K562 (cell line): ENCODE measurements around the gene NOLC1. TPM values are rescaled to one million over a fixed set of nuclear protein-coding genes. Genes with fewer than 3 reads are reported as not detected.

Experiments
- DMBX1 ChIP-seq: fragments of 250-450 bp; sonication (Bioruptor Pico); IDR thresholded peaks from 2 replicates; pipeline ENCODE4 v1.8.0; 2022; ENCODE audit warnings: inconsistent platforms, mild to moderate bottlenecking, moderate library complexity, borderline replicate concordance
- FOSL1 ChIP-seq: fragments of 200-800 bp; sonication (Bioruptor generic); conservative IDR thresholded peaks from 2 replicates; pipeline ENCODE4 v1.6.1; 2016; ENCODE audit warnings: missing genetic modification characterization, missing compliant biosample characterization
- FOXA3 ChIP-seq, 2 experiments: fragments of 450-650 bp in 1 of 2; sonication (generic) in 1 of 2; formaldehyde crosslinking; IDR thresholded peaks in 1 of 2; conservative IDR thresholded peaks in 1 of 2; 2 replicates each; pipeline versions ENCODE4 v1.4.0 to v1.8.0; 2020 to 2022; ENCODE audit warnings: mild to moderate bottlenecking in 2 of 2, missing genetic modification reagents in 1 of 2
- GTF2A2 ChIP-seq: IDR thresholded peaks from 2 replicates; pipeline ENCODE4 v1.6.1; 2016; ENCODE audit warnings: mild to moderate bottlenecking, missing genetic modification characterization, missing compliant biosample characterization
- MIER1 ChIP-seq: fragments of 450-650 bp; IDR thresholded peaks from 2 replicates; pipeline ENCODE4 v1.6.1; 2016; ENCODE audit warnings: antibody characterized with exemption, mild to moderate bottlenecking, low read depth
- RAD51 ChIP-seq: fragments of 450-650 bp; IDR thresholded peaks from 2 replicates; pipeline ENCODE4 v1.7.1; 2016; ENCODE audit warnings: low read depth, mild to moderate bottlenecking, borderline replicate concordance
- RBBP5 ChIP-seq: fragments of 200-600 bp; sonication (generic); IDR thresholded peaks from 2 replicates; pipeline ENCODE4 v1.6.1; 2012; ENCODE audit warnings: borderline replicate concordance, mild to moderate bottlenecking, low read length, control low read depth, inconsistent platforms; ENCODE audit not compliant: insufficient read depth, poor library complexity, severe bottlenecking
- RFX7 ChIP-seq: fragments of 250-450 bp; sonication (Bioruptor Pico); IDR thresholded peaks from 2 replicates; pipeline ENCODE4 v1.5.1; 2021; ENCODE audit warnings: mild to moderate bottlenecking
- SRSF3 ChIP-seq: fragments of 200-400 bp; formaldehyde crosslinking; IDR thresholded peaks from 2 replicates; pipeline ENCODE4 v1.6.1; 2016; ENCODE audit warnings: mild to moderate bottlenecking, low read length, moderate library complexity; ENCODE audit not compliant: insufficient read depth
- TEAD2 ChIP-seq: fragments of 450-650 bp; IDR thresholded peaks from 2 replicates; pipeline ENCODE4 v1.6.1; 2016; ENCODE audit warnings: missing genetic modification characterization, control low read depth, missing compliant biosample characterization
- TRIM24 ChIP-seq, 2 experiments: fragments of 450-650 bp; IDR thresholded peaks; 2 replicates each; pipeline ENCODE4 v1.6.1; 2016
- YY1 ChIP-seq, 3 experiments: IDR thresholded peaks; 2 replicates each; pipeline ENCODE4 v1.6.1; 2011; ENCODE audit warnings: low read length in 2 of 3, mild to moderate bottlenecking in 2 of 3, moderate library complexity in 2 of 3, borderline replicate concordance in 1 of 3, control low read depth in 1 of 3, low read depth in 1 of 3; ENCODE audit not compliant: insufficient read depth in 3 of 3, insufficient replicate concordance in 2 of 3, control insufficient read depth in 1 of 3, insufficient read length in 1 of 3; ENCODE audit errors: extremely low read depth in 1 of 3
- ZNF212 ChIP-seq: fragments of 450-650 bp; formaldehyde crosslinking; IDR thresholded peaks from 2 replicates; pipeline ENCODE4 v1.4.0; 2020; ENCODE audit warnings: mild to moderate bottlenecking
- ZNF644 ChIP-seq: fragments of 200-800 bp; sonication (Bioruptor generic); IDR thresholded peaks from 2 replicates; pipeline ENCODE4 v1.6.1; 2016; ENCODE audit warnings: low read depth, missing genetic modification characterization, missing compliant biosample characterization
- ZNF668 ChIP-seq: fragments of 250-450 bp; sonication (Bioruptor Pico); IDR thresholded peaks from 2 replicates; pipeline ENCODE4 v1.8.0; 2022; ENCODE audit warnings: mild to moderate bottlenecking, inconsistent platforms
- polyA plus RNA-seq, 8 experiments: library from polyadenylated mRNA; depleted of rRNA in 4 of 8; stranded (reverse) in 5 of 8; unstranded in 3 of 8; fragments of >200 nt; fragmentation: Nextera tagmentation in 2 of 8; fragmentation: Illumina TruSeq in 1 of 8; extraction: Ambion mirVana in 2 of 8; extraction: Trizol in 1 of 8; gene quantifications; 2 replicates each; pipeline versions ENCODE4 v1.2.1 to v1.2.3, GENCODE V29; 2011 to 2014; ENCODE audit warnings: inconsistent platforms in 1 of 8, missing spikeins in 1 of 8
- total RNA-seq, 7 experiments: library from RNA; depleted of rRNA in 6 of 7; stranded (reverse); fragments of >200 nt in 6 of 7; fragmentation: Illumina TruSeq in 2 of 7; extraction: Trizol in 2 of 7; gene quantifications; 2 replicates each; pipeline versions ENCODE4 v1.2.1 to v1.2.3, GENCODE V29; 2011 to 2021; ENCODE audit warnings: low replicate concordance in 1 of 7
- TF ChIP-seq, protein P1 (sequence below): IDR thresholded peaks from 3 replicates; pipeline ENCODE4 v1.6.1; 2011; ENCODE audit warnings: borderline replicate concordance, mild to moderate bottlenecking; ENCODE audit not compliant: insufficient read length, insufficient read depth
- TF ChIP-seq, protein P2 (sequence below), 2 experiments: fragments of 200-800 bp in 1 of 2; sonication (Bioruptor generic) in 1 of 2; sonication (generic) in 1 of 2; formaldehyde crosslinking in 1 of 2; IDR thresholded peaks in 1 of 2; conservative IDR thresholded peaks in 1 of 2; 2 replicates each; pipeline versions ENCODE4 v1.5.0 to v1.6.1; 2016 to 2020; ENCODE audit warnings: missing compliant biosample characterization in 1 of 2, missing genetic modification characterization in 1 of 2, missing genetic modification reagents in 1 of 2
- TF ChIP-seq, protein P3 (sequence below): fragments of 250-450 bp; sonication (Bioruptor Pico); IDR thresholded peaks from 2 replicates; pipeline ENCODE4 v1.5.0; 2020; ENCODE audit warnings: mild to moderate bottlenecking, borderline replicate concordance
- TF ChIP-seq, protein P4 (sequence below): fragments of 250-450 bp; sonication (Bioruptor Pico); IDR thresholded peaks from 2 replicates; pipeline ENCODE4 v1.8.0; 2021; ENCODE audit warnings: moderate library complexity, mild to moderate bottlenecking, inconsistent platforms
- TF ChIP-seq, protein P5 (sequence below): fragments of 250-450 bp; sonication (Bioruptor Pico); IDR thresholded peaks from 2 replicates; pipeline ENCODE4 v1.4.0; 2020

NOLC1 gene
- total and polyA plus RNA-seq, 9 of the 15 experiments (the other 6 are each of a cell fraction or from before 2014, with no cell fraction given), result 102 to 310 (median 165) TPM

DNA sequence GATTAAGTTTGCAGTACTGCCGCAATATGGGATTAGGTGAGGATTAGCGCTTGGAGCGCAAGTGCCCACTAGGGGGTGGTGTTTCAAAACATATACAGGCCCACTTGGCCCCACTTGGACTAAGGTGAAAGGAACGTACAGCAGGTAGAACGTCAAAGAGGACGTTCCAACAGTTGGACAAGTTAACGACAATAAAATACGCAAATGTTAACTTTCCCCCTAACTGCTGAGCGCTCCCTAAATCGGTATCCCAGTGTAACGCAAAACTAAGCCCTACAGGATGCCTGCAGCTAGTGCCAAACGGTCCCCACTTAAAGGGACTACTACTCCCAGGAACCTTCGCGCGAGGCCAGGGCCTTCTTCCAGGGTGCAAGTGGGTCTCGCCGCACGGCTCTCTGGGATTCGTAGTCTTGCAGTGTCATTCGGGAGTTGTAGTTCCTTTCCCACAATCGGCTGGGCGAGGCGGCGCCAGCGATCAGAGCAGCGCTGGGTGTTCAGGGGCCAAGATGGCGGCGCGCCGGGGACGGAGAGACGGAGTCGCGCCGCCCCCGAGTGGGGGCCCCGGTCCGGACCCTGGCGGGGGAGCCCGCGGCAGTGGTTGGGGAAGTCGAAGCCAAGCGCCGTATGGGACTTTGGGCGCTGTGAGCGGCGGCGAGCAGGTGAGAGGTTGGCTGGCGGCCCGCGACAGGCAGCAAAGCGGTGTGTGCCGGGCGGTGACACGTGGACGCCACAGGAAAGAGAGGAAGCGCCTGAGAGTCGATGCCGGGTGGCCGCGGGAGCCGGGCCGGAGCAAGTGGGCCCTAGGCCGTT, 19.4 kb upstream of the NOLC1 start, which contains the start of gene PPRC1 (continued):
- no peak for TF ChIP-seq ZNF212 (CRISPR knock-in tag)
- no peak for TF ChIP-seq GTF2A2
- TF ChIP-seq, protein P1, sequence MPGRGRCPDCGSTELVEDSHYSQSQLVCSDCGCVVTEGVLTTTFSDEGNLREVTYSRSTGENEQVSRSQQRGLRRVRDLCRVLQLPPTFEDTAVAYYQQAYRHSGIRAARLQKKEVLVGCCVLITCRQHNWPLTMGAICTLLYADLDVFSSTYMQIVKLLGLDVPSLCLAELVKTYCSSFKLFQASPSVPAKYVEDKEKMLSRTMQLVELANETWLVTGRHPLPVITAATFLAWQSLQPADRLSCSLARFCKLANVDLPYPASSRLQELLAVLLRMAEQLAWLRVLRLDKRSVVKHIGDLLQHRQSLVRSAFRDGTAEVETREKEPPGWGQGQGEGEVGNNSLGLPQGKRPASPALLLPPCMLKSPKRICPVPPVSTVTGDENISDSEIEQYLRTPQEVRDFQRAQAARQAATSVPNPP, result no peak
- TF ChIP-seq, protein P2, sequence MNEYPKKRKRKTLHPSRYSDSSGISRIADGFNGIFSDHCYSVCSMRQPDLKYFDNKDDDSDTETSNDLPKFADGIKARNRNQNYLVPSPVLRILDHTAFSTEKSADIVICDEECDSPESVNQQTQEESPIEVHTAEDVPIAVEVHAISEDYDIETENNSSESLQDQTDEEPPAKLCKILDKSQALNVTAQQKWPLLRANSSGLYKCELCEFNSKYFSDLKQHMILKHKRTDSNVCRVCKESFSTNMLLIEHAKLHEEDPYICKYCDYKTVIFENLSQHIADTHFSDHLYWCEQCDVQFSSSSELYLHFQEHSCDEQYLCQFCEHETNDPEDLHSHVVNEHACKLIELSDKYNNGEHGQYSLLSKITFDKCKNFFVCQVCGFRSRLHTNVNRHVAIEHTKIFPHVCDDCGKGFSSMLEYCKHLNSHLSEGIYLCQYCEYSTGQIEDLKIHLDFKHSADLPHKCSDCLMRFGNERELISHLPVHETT (CRISPR knock-in tag; conservative IDR thresholded peaks at IDR 0.05 in 1 of 2, IDR thresholded peaks at IDR 0.05 in 1 of 2), result peak in 1 of 2 experiments; percentile 67; a peak in 1 of 4 replicates
- TF ChIP-seq, protein P3, sequence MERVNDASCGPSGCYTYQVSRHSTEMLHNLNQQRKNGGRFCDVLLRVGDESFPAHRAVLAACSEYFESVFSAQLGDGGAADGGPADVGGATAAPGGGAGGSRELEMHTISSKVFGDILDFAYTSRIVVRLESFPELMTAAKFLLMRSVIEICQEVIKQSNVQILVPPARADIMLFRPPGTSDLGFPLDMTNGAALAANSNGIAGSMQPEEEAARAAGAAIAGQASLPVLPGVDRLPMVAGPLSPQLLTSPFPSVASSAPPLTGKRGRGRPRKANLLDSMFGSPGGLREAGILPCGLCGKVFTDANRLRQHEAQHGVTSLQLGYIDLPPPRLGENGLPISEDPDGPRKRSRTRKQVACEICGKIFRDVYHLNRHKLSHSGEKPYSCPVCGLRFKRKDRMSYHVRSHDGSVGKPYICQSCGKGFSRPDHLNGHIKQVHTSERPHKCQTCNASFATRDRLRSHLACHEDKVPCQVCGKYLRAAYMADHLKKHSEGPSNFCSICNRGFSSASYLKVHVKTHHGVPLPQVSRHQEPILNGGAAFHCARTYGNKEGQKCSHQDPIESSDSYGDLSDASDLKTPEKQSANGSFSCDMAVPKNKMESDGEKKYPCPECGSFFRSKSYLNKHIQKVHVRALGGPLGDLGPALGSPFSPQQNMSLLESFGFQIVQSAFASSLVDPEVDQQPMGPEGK, result no peak
- TF ChIP-seq, protein P4, sequence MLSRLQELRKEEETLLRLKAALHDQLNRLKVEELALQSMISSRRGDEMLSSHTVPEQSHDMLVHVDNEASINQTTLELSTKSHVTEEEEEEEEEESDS (CRISPR knock-in tag), result no peak
- TF ChIP-seq TEAD2, result no peak
- TF ChIP-seq YY1 (IDR thresholded peaks at IDR 0.05; ENCODE audit: borderline replicate concordance in 1 of 3, control insufficient read depth in 1 of 3, extremely low read depth in 1 of 3, insufficient read depth in 3 of 3, insufficient read length in 1 of 3, insufficient replicate concordance in 2 of 3, low read depth in 1 of 3, low read length in 2 of 3), result peak; percentile 86 to 98 (median 95)
- TF ChIP-seq RFX7 (CRISPR knock-in tag), result no peak
- TF ChIP-seq, protein P5, sequence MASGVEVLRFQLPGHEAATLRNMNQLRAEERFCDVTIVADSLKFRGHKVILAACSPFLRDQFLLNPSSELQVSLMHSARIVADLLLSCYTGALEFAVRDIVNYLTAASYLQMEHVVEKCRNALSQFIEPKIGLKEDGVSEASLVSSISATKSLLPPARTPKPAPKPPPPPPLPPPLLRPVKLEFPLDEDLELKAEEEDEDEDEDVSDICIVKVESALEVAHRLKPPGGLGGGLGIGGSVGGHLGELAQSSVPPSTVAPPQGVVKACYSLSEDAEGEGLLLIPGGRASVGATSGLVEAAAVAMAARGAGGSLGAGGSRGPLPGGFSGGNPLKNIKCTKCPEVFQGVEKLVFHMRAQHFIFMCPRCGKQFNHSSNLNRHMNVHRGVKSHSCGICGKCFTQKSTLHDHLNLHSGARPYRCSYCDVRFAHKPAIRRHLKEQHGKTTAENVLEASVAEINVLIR, result peak; percentile 24; the same call in 1 of the 2 replicates
- TF ChIP-seq ZNF644, result peak; percentile 92
- no peak for TF ChIP-seq RAD51
- no peak for TF ChIP-seq DMBX1 (CRISPR knock-in tag)
- TF ChIP-seq ZNF668 (CRISPR knock-in tag), result no peak
- no peak for TF ChIP-seq MIER1
- TF ChIP-seq FOXA3 (CRISPR knock-in tag; conservative IDR thresholded peaks at IDR 0.05 in 1 of 2, IDR thresholded peaks at IDR 0.05 in 1 of 2), result no peak
- TF ChIP-seq TRIM24 (IDR thresholded peaks at IDR 0.05), result no peak
- TF ChIP-seq FOSL1 (tag), result no peak
- no peak for TF ChIP-seq SRSF3
- no peak for TF ChIP-seq RBBP5
